GM21528 (cell line): ENCODE results near the gene ATP8B1.
"Not testable (repeated sequence)": the region's sequence is repeated elsewhere in the genome, so short reads cannot be mapped to it uniquely, and the experiment has no call there.

Source experiments
- ATAC-seq: cut with Tn5 transposase; IDR thresholded peaks from one replicate; pipeline ENCODE4 v1.9.1; 2021; ENCODE audit warnings: mild to moderate bottlenecking, moderate library complexity; ENCODE audit not compliant: unreplicated experiment, low FRiP score

ATP8B1 gene

DNA sequence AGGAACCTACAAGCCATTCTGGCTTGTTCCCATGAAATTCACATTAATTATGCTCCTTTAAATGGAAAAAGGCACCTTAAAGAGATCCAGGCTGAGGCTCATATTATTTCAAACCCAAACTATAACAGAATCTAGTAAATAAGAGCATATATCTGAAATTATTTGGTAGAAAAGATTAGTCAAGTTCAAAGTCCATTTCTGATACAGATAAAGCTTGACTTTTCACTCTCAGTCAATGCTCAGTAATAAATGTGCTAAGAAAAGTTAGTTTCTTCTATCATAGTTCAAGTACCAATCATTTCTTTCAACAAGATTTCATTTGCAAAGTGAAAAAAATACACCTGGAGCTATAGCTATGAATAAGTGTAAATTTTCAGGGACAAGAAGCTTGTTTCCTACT lies 119.6 kb downstream of the ATP8B1 start:
- ATAC-seq: no peak

- no peak for ATAC-seq
These were observed 125.6 kb downstream of the ATP8B1 start for GRCh38 chr18:57677262-57678211.

DNA sequence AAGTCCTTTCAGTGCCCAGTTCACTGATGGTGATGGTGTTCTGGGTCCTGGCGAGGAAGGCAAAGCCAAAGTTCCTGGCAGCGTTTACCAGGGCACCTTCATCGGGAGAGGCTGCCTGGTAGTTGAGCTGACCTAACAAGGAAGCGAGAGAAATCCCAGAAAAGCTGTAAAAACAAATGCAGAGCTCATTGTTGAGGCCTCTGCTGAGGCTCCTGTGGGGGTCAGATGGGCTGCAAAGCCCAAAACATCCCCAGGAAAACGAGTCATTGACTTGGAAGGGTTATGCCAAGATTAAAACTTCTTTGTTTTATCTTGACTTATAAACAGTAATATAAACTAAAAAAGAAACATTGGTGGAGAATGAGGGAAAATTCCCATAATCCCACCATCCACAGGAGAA lies 128.2 kb downstream of the ATP8B1 start:
- ATAC-seq: no peak

DNA sequence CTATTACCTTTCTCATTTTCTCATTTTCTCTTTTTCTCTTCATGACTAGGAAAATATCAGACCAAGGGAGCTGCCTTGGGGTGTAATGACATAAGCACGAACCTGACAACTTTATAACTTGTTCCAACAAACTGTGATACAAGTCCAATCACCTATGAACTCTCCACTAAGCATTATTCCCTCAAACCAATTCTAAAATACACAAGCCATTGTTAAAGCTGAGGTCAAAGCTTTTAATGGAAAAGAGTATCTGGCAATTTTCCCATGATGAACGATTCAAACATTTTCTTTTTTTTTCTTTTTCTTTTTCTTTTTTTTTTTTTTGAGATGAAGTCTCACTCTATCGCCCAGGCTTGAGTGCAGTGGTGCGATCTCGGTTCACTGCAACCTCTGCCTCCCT lies 133.1 kb downstream of the ATP8B1 start:
- ATAC-seq: no peak

DNA sequence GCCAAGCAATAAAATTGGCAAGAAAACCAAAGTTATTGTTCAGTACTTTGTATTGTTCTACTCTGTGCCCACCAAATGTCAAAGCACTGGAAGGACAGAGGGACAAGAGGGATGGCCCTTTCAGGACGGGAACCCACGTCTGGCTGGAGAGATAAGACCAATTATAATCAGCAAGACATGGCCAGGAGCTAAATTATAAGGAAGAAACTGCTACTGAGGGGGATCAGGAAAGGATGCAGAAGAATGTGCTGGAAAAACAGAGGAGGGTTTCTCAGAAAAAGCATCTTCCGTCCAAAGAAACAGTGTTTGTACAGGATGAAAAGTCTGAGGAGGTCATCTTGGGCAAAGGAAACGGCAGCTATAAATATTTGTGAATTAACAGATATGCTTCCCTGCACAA lies 135.1 kb downstream of the ATP8B1 start:
- no peak for ATAC-seq

DNA sequence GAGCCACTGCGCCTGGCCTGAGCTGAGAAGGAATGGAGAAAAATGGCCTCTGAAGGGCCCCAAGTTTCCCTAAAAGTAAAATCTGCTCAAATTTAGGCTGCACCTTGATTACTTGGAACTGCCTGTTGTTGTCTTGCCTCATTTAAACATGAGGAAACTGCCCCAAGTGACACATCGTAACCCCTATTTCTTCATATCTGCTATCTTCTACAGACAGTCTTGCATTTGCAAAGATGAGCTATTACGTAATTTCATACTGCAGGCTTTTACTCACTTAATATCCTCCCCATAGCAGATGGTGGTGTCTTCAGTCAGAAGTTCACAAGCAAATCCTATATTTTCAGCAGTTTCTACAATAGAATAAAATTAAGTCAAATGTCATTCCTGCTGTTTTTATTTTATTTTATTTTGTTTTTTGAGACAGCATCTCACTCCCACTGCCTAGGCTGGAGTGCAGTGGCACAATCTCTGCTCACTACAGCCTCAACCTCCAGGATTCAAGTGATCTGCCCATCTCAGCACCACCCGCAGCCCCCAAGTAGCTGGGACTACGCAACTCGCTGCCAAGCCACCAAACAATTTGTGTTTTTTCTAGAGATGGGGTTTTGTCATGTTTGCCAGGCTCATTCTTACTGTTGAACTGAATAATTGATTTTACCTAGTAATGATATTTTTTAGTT lies 136.2 kb downstream of the ATP8B1 start:
- ATAC-seq: no peak

DNA sequence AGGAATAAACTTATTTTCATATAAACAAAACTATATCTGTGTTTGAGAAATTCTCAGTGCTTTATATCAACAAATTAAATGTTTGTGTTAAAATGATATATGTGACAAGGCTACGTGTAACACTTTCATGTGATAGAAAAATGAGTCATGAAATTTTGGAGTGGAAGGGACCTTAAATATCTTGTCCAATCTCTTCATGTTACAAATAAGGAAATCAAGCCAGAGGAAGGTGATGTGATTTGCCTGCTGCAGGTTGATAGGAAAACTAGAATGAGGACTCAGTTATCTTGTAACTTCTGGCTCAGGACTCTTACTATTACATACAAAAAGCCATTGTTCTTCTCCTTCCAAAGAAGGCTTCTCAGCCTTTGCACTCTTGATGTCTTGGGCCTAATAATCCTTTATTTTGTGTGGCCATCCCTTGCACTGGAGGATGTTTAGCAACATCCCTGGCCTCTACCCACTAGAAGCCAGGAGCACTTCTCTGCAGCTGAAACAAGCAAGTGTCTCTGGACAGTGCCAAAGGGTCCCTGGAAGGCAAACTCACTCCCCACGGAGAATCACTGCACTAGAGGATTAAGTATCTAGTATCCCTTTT lies 138.4 kb downstream of the ATP8B1 start:
- ATAC-seq: no peak

- ATAC-seq: no peak
These were observed 142.2 kb downstream of the ATP8B1 start for GRCh38 chr18:57660961-57661360.

DNA sequence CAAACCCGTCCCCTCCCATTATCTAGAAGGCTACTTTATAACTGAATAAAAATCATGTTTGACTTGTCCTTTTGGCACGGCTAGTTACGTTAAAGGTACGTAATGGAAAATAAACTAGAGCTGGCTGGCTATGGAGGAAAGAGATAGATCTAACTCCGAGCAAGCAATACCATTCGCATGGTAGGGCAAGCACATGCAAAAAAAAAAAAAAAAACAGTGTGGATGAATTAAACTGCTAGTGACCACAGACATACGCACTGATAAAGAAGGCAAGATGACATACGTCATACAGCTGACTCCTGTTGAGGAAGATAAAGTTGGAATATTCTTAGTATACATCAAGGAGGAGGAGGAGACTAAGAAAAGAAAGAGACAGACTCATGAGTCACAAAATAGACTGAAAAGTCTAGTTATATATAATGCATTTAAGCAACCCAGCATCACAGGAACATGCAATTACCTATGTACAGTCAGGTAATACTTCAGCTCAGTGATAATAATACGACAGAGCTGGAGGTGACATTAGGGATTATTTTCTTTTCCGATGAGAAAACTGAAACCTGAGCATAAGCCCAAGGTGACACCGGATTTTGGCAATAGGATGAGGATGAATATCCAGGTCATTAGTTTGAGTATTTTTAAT lies 143.5 kb downstream of the ATP8B1 start:
- no peak for ATAC-seq

- no peak for ATAC-seq
These were observed 145.6 kb downstream of the ATP8B1 start for GRCh38 chr18:57657542-57657941.

DNA sequence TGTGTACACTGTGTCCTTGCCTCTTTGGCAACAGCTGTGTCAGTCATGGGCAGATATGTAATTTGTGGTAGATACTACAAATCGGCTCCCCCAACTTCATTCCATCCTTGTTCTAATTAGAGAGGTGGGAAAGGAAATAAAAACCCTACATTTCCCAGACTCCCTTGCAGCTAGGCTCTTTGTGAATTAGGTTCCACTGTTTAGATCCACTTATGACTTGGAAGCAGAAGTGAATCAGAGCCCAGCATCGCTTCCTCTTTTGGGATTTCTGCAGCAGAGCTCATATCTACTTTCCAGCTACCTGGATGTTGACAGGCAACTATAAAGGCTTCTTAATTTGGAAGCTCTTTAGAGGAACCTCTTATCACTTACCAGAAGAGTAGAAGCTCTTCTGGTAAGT lies 147.4 kb downstream of the ATP8B1 start:
- ATAC-seq: no peak

DNA sequence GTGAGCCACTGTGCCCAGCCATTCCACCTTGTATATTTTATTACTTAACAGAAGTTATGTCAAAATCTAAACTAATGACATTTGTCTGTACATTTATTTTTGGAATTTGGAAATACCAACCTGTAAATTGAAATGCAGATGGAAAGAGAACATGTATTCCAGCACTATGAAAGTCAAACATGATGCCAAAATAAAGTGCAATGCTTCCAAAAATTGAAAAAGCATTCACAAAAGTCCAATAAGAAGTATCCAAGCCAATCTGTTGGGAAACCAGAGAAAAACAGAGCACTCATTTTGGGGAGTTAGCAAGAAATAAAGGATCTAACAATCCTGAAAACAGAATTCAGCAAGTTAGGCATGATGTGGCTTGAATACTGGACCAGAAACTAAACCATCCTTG lies 151.2 kb downstream of the ATP8B1 start:
- no peak for ATAC-seq

GRCh38 chr18:57649556-57650500 lies 153.3 kb downstream of the ATP8B1 start:
- ATAC-seq: peak; percentile 66

GRCh38 chr18:57648414-57648813 lies 154.7 kb downstream of the ATP8B1 start:
- no peak for ATAC-seq

- ATAC-seq: no peak
These were observed 158.6 kb downstream of the ATP8B1 start for GRCh38 chr18:57644540-57644939.

DNA sequence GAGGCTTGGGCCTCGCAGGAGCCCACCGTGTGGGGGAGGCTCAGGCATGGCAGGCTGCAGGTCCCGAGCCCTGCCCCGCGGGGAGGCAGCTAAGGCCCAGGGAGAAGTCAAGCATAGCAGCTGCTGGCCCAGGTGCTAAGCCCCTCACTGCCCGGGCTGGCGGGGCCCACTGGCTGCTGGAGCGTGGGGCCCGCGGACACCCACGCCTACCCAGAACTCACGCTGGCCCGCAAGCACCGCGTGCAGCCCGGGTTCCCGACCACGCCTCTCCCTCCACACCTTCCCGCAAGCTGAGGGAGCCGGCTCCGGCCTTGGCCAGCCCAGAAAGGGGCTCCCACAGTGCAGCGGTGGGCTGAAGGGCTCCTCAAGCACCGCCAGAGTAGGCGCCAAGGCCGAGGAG lies 159.4 kb downstream of the ATP8B1 start:
- ATAC-seq: not testable (repeated sequence)

- not testable (repeated sequence) for ATAC-seq
These were observed 160.7 kb downstream of the ATP8B1 start for GRCh38 chr18:57642462-57642861.

DNA sequence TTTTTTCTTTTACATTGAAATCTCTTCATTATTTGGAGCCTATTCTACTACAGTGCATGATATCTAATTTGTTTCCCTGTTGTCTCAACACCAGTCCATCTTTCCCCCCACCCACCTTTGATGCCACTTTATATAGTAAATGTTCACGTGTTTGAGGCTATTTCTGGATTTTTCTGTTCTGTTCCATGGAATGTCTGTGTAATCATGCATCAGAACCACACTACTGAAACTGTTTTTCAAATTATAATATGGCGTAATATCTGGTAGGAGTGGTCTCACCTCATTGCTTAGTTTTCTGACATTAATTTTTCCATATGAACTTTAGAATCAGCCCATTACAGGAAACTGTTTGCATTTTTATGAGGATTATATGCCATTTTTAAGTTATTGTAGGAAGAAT lies 162.4 kb downstream of the ATP8B1 start:
- no peak for ATAC-seq

- ATAC-seq: no peak
These were observed 162.9 kb downstream of the ATP8B1 start for GRCh38 chr18:57640236-57640635.
